Stimulated activated CD4-positive, alpha-beta T cell treated with anti-CD3 and anti-CD28 coated beads, TNF-alpha, amount 100 ng/mL, for 48 hours (primary cell): ENCODE results near the gene PPIC.
A peak's percentile ranks its signal among the peaks of the same experiment; 100 is the strongest.

Source experiments
- DNase-seq, 3 donors: peaks; one replicate each; pipeline ENCODE4 v3.0.0-alpha.2; 2020; ENCODE audit warnings: low read depth in 3 of 3

Gene PPIC

DNA sequence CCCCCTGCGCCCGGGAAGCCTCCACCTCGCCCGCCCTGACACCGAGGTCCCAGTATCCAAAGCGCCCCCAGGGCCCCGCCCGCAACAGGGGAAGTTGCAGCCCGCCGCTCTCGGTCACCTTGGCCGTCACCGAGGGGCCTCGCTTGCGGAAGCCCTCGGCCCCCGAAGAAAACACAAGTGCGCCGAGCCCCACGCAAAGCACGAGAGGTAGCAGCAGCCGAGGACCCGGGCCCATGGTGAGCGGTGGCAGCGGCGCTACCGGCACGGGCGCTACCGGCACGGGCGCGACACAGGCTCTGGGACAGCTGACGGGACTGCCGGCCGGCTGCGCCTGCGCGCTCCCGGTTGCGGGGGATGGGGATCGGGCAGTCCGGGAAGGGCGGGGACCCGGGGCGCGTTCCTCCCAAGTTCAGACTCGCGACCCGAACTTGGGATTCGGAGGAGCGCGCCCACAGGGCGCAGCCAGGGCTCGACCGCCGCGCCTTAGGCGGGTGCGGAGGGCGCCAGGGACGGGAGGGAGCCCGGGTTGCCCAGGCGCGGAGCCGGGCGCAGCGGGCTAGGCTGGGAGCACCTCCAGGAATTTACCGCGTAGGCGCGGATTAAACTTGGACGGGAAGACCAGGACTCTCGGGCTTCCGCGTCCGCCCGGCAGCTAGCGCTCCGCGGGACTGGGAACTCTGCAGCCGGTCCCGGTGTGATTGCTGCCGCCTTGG lies at the start of gene PPIC:
TSS of gene PPIC (minus strand) at position 335 of the 713 bp plus-strand sequence. CDS start at position 235, 100 bp downstream.
- DNase-seq, result peak in 1 of 3 donors; percentile 10

DNA sequence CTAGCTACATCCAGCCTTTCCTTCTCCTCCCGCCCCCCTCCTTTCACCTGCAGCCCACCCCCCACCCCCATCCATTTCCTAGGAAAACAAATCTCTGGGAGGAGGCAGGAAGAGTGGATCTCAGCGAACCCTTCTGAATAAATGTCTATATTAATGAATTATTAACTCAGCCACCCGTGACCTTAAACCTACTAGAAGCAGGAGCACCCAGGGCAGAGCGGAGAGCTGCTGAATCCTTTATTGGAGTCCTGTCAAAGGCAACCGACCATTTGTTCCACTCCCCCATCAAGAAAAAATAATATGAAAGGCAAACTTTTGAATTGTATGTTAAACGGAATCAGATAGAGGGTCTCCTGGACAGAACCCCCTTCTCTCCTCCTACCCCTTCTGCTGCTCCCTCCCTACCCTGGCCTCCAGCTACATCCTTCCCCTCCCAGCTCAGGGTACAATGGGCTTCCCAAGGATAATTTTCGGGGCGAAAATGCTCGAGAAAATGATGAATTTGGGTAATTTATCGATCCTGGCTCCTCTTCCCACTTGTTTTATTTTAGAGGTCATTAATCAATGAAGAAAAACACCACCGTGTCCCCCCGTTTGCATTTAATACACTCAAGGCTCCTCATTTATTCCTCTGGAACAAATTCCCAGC lies 49.2 kb upstream of the PPIC start:
- no peak for DNase-seq

DNA sequence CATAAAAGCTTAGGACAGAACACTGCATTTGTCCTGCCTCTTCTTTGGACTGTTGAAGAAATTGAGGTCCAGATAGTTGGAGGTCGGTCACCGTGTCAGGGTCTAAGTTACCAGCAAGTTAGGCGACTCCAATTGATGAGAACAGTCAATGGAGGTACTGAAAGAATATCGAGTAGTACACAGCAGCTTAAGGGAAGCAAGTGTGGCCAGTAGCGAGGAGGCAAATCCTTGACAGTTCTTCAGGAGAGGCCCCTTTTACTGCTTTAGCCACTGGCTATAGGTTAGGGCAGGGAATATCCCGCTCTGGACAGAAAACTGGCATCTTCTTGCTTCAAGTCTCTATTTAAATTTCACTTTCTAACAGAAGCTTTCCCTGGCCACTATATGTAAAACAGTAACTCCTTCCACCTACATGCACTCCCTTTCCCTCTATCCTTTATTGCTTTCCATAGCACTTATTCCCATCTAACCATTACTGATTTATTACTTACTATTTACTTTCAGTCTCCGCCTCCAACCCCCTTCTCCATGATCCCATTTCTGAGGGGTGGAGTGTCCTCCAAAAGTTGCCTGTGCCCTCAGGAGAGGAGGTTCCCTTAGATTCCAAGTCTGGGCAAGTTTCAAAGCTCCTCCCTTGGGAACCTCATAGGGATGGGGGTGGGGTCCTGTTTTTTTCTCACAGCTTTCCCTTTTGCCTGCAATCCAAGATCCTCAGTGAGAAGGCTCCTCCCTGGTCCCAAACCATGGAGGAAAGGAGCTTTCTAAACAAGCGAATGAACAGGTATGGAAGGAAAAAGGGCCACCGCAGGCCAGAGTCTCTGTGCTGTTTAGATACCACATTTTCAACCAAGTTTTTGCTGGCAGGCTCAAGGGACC lies 48.4 kb upstream of the PPIC start:
- DNase-seq, result no peak

DNA sequence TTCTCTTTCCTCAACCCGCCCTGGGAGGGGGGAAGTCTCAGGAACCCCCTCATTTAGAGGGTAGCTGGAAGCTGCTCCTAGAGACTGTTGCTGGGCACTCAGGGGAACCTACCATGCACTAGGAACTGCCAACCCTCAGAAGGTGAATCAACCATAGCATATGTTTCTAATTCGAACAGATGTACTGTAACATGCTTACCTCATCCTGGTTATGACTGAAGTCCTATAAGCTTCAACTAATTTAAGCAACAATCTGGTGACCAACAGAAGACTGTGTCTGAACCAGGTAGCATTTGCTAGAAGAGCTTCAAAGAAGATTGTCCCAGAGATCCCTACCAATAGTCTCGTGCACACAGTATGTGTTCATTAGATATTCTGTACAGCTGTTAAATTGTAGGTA lies 46.8 kb upstream of the PPIC start:
- DNase-seq, result no peak

DNA sequence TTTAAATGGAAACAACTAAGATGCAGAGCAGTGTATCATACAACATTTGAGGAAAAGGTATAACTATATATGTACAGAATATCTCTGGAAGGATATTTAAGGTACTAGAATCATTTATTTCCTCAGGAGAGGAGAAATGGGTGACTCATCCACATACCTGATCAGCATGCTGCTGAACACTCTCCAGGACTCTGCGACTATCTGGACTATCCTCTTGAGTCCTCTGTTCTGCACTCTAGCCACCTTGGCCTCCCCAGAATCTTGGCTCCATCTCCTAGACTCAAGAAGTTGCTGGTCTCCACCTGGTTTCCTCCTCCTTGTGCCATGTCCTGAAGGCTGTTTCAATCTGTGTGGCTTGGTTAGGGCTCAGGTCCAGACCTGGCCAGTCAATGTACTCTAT lies 43.7 kb upstream of the PPIC start:
- DNase-seq, result no peak

DNA sequence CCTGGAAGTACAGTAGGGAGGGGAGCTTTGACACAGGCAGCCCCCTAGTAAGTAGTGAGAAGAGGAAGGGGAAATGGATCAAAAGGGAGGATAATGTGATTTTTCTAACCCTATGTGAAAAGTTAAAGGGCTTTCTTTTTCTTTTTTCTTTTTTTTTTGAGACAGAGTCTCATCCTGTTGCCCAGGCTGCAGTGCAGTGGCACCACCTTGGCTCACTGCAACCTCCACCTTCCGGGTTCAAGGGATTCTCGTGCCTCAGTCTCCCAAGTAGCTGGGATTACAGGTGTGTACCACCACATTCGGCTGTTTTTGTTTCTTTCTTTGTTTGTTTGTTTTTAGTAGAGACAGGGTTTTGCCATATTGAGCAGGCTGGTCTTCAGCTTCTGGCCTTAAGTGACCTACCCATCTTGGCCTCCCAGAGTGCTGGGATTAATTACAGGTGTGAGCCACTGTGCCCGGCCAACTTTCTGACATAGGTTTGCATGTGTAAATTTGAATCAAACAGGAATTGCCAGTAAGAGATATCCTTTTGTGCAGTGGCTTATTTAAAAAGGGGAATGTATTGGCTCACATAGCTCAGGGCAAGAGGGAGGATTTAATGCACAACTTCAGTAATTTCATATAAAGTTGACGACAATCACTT lies 39.1 kb upstream of the PPIC start:
- no peak for DNase-seq

DNA sequence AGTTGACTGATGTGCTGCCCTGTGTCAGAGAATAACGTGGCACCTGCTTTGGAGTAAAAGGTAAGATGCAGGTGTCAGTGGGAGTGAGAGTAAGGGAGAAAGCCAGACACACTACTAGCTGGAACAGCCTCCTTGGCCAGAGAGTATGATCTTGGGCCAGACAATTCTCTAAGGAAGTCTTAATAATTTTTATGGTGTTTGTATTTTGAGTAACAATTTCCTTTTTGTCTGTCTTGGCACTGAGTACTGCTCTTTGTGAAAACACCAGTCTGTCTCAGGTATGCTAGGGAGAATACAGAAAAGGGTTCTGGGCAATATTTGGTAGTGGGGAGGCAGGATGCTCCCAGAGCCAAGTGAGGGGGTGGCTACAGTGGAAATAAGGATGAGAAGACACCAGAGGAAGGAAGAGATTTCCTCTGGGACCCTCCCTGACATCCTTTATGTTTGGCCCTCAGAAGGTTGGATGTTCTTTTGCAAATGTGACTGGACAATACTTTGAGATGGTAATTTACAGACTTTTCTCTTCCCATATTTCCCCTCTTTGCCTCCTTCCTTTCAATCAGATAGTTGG lies 31.9 kb upstream of the PPIC start:
- DNase-seq, result no peak

DNA sequence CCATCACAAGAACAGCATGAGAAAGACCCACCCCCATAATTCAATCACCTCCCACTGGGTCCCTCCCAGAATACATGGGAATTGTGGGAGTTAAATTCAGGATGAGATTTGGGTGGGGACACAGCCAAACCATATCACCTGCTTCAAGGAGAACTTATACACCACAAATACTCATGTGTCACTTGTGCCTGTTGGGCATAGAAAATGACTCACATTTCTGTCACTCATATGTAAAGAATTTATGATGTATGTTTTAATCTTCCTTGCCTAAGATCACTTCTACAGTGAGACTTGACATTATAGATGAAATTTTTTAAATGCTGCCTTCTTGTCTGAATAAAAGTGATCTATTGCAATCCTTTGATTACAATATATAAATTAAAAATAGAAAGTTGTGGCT lies 29.5 kb upstream of the PPIC start:
- no peak for DNase-seq

DNA sequence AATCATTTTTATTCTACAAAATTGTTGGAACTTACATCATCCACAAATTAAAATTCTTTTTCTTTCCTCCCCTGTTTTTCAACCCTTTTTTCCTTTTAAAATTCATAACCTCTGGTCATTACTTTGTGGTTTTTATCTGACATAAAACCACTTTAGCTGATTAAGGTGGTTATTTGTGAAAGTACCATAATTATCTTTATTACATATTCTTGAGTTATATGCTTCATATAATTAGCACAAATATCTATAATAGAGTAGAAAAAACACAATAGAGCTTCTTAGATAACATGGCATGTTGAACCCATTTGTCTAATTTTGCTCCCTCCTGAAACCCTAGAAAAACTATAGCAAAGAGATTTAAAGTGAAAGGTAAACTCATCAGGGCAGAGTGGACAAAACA lies 22.9 kb upstream of the PPIC start:
- DNase-seq, result no peak

DNA sequence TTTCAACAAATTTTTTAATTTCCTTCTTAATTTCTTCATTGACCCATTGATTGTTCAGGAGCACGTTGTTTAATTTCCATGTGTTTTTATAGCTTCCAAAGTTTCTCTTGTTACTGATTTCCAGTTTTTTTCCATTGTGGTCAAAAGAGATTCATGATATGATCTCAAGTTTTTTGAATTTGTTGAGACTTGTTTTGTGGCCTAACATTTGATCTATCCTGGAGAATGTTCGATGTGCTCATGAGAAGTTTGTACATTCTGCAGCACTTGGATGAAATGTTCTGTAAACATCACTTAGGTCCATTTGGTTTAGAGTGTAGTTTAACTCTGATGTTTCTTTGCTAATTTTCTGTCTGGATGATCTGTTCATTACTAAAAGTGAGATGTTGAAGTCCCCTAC lies 14.7 kb upstream of the PPIC start:
- DNase-seq, result no peak

DNA sequence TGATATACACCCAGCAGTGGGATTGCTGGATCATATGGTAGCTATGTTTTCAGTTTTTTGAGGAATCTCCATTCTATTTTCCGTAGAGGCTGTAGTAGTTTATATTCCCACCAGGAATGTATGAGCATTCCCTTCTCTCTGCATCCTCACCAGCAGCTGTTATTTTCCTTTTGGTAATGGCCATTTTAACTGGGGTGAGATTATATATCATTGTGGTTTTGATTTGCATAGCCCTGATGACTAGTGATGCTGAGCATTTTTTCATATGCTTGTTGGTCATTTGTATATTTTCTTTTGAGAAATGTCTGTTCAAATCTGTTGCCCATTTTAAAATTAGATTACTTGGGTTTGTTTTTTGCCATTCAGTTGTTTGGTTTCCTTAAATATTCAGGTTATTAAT lies 11.2 kb upstream of the PPIC start:
- no peak for DNase-seq

DNA sequence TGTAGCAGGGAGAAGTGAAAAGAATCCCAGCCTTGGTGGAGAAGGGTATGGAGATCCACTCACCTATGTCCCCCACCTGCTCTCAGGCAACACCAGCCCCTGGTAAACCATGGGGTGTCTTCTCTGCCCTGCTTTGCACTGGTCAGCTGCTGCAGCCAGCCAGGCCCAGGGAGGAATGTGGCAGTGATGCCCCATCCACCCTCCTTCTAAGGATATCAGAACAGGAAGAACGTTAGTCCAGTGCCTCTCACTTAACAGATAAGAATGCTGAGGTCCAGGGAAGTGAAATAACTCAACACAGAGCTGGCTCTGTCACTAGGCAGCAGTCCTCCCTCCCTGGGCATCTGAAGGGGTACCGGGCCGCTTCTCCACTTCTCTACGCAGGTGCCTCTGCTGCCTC lies 9.7 kb upstream of the PPIC start:
- DNase-seq, result no peak

DNA sequence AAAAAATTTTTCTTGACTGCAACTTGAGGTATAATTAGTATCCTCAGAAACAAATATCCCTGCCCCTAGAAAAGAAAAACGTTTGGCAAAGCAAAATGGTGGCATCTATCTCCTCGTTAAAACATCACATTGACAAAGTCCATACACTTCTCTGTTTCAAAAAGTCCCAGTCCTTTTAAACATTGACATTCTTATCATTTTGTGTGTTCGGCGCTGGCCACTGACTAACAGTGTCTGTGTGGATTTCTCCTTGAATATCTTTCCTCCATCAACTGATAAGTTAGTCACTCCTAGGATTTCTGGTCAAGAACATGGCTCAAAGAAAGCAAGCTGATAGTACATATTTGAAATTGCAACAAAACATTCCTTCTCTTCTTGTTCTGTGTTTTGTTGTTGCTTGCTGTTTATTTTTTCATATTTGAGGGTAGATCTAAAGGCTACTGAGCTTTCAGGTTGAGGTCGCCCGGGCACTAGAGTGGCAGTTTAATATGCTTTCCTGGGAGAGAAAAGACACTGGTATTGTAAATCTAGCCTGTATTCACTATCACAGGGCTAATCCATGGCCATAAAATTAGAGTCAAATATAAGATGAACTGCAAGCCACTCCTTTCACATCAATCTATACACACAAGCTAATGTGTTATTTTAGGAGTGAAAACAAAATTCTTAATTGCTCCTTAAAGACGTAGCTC lies 8.5 kb upstream of the PPIC start:
- no peak for DNase-seq

DNA sequence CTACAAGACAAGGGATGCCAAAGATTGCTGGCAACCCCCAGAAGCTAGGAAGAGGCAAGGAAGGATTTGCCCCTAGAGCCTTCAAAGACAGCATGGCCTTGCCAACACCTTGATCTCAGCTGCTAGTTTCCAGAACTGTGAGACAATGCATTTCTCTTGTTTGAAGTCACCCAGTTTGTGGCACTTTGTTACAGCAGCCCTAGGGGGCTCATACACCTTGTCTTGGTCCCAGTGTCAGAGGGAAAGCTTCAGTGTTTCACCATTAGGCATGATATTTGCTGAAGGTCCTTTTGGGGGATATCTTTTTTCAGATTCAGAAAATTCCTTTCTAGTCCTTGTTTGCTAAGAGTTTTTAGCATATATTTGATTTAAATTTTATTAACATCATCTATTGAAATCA lies 3.1 kb upstream of the PPIC start:
- DNase-seq, result no peak

DNA sequence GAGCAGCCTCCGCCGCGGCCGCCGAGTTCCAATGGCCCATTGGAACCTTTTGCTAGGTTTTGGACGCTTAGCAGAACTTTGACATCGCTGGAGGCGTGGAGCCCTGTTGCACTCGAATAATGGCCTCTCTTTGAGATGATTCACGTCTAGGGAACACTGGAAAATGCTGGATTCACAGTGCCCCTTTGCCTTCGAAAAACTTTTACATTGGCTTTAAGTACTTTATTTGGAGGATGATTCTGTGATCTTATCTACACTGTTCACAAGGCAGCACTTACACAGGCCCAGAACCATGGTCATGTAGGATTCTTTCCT lies 536 bp upstream of the PPIC start:
- no peak for DNase-seq

DNA sequence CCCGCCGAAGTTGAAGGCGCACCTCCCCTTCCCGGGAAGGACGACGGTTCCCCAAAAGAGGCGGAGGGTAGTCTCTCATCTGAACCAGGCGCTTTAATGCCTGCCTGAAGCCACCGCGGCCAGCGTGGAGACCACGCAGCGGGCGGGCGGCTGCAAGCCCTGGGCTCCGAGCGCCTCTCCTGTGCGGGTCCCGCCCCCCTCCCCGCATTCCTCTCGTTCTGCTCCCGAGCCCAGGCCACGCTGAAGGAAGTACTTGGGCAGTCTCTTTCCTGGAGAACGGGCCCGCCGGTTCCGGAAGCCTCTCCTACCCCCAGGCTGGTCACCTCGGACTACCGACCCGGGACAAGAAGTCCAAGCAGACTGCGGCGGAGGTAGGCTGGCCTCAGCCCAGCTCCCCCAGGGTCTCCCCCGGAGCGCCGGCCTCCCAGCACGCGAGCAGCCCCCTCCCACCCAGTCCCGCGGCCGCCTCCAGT lies 571 bp downstream of the PPIC start:
- DNase-seq, result no peak

DNA sequence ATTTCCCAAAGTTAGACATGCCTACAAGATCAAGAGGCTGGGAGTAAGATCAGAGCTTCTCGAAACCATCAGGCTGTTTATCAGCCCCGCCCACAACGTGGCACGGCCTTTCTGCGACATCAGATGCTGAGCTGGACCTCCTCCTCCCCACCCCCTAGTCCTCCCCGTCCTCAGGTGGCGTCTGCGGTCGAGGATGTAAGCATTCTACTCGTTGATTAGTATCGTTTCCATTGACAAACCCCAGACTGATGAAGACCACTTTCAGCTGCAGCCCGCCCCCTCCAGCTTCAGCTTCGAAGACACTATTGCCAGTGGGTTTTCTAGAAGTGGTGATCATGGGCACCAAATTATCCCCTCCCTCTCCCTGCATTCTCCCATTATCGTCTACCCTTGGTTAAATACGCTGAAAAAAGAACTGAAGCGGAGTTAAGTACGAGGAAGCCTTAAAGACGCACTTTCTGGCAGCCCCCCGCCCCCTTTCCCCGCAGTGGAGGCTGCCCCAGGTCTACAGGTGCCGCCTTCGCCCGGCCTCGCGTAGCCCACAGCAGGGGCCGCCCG lies 1.1 kb downstream of the PPIC start:
- DNase-seq, result no peak

DNA sequence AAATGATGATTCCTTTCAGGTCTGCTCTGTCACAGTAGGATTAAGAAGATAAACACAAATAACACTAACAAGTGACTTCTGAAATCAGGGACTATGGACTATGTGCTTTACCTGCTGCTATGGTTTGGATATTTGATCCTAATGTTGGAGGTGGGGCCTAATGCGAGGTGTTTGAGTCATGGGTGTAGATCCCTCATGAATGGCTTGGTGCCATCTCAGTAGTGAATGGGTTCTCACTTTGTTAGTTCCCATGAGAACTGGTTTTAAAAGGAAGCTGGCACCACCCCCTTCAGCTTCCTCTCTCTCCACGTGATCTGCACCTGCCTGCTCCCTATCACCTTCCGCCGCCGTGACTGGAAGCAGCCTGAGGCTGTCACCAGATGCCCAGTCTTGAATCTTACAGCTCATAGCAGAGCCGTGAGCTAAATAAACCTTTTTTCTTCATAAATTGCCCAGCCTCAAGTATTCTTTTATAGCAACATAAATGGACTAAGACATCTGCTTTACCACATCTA lies 3.3 kb downstream of the PPIC start:
- DNase-seq, result no peak

DNA sequence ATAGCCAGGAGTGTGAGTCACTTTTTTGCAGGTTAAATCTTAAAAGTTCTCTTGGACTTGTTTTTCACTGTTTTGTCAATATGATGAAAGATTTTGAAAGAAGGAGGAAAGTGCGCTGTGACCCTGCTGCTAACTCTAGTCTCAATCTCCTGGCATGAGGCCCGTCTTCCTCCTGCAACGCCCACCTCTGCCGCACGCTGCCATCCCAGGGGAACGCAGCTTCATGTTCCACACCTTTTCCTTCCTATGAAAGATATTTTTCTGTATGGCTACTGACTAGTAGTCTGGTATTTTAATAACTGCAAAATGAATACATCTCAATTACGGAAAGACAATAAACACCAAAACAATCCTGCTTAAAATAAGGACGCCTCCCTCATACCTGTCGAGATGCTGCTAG lies 8.3 kb downstream of the PPIC start:
- DNase-seq, result no peak

DNA sequence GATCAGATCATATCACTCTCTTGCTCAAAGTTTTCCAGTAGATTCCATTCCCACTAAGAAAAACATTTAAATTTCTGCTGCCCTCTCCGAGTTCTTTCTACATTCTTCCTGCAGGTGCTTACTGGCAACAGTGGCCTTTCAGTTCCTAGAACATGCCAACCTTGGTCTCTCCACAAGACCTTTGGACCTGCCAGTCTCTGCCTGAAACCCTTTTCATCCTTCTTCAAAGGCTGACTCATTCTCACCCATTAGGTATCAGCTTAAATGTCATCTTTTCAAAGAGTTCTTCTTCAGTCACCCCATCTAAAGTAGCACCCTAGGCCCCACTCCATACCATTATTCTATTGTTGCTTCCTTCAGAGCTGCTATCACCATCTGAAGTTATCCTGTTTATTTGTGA lies 21.8 kb downstream of the PPIC start:
- DNase-seq, result no peak

DNA sequence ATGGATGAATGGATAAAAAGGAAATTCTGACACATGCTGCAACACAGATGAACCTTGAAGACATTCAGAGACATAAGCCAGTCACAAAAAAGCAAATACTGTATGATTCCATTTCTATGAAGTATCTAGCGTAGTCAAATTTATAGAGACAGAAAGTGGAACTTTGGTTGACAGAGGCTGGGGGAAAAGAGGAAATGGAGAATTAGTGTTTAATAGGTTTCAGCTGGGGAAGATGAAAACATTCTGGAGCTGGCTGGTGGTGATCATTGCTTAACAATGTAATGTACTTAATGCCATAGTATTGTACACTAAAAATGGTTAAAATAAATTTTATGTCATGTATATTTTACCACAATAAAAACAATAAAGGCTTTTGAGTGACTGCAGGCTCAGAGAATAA lies 24.2 kb downstream of the PPIC start:
- DNase-seq, result no peak
